A549 (cell line): ENCODE results near the gene TOP3B.

ENCODE experiments used
- EP300 ChIP-seq, 2 experiments: fragments of >200 bp; sonication (Bioruptor Twin); formaldehyde crosslinking; IDR thresholded peaks; 2 replicates in 1 of 2; 3 replicates in 1 of 2; pipeline ENCODE4 v1.6.1; 2016 to 2017
- MAFK ChIP-seq: fragments of 450-650 bp; IDR thresholded peaks from 2 replicates; pipeline ENCODE4 v1.6.1; 2014; ENCODE audit not compliant: partially characterized antibody
- RARB ChIP-seq: fragments of 250-450 bp; sonication (Bioruptor Pico); IDR thresholded peaks from 2 replicates; pipeline ENCODE4 v1.8.0; 2021; ENCODE audit warnings: mild to moderate bottlenecking, moderate library complexity
- TF ChIP-seq, protein P1 (sequence below): fragments of >200 bp; sonication (Bioruptor Twin); formaldehyde crosslinking; IDR thresholded peaks from 3 replicates; pipeline ENCODE4 v1.5.1; 2016
- TF ChIP-seq, protein P2 (sequence below): IDR thresholded peaks from 2 replicates; pipeline ENCODE4 v1.6.1; 2012

GRCh38 chr22:21963286-21963685 is 19.3 kb downstream of the TOP3B start:
- TF ChIP-seq, protein P1, sequence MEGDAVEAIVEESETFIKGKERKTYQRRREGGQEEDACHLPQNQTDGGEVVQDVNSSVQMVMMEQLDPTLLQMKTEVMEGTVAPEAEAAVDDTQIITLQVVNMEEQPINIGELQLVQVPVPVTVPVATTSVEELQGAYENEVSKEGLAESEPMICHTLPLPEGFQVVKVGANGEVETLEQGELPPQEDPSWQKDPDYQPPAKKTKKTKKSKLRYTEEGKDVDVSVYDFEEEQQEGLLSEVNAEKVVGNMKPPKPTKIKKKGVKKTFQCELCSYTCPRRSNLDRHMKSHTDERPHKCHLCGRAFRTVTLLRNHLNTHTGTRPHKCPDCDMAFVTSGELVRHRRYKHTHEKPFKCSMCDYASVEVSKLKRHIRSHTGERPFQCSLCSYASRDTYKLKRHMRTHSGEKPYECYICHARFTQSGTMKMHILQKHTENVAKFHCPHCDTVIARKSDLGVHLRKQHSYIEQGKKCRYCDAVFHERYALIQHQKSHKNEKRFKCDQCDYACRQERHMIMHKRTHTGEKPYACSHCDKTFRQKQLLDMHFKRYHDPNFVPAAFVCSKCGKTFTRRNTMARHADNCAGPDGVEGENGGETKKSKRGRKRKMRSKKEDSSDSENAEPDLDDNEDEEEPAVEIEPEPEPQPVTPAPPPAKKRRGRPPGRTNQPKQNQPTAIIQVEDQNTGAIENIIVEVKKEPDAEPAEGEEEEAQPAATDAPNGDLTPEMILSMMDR: no peak
- no peak for TF ChIP-seq RARB (CRISPR knock-in tag)
- TF ChIP-seq, protein P2, sequence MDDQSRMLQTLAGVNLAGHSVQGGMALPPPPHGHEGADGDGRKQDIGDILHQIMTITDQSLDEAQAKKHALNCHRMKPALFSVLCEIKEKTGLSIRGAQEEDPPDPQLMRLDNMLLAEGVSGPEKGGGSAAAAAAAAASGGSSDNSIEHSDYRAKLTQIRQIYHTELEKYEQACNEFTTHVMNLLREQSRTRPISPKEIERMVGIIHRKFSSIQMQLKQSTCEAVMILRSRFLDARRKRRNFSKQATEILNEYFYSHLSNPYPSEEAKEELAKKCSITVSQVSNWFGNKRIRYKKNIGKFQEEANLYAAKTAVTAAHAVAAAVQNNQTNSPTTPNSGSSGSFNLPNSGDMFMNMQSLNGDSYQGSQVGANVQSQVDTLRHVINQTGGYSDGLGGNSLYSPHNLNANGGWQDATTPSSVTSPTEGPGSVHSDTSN: no peak
- no peak for TF ChIP-seq EP300 (IDR thresholded peaks at IDR 0.05)
- no peak for TF ChIP-seq MAFK
